Lower leg skin (tissue), 3 donors: ENCODE measurements around the gene ICOS.

Experiments used
- POLR2A ChIP-seq, 2 donors: fragments of 450-650 bp; IDR thresholded peaks; one replicate each; pipeline ENCODE4 v1.6.1; 2016 to 2017; ENCODE audit warnings: antibody characterized with exemption in 2 of 2, mild to moderate bottlenecking in 1 of 2, moderate library complexity in 1 of 2
- TF ChIP-seq, protein P1 (sequence below), 3 donors: fragments of 450-650 bp; IDR thresholded peaks; one replicate each; pipeline ENCODE4 v1.5.1; 2016; ENCODE audit warnings: antibody characterized with exemption in 3 of 3, mild to moderate bottlenecking in 3 of 3, moderate library complexity in 2 of 3

DNA sequence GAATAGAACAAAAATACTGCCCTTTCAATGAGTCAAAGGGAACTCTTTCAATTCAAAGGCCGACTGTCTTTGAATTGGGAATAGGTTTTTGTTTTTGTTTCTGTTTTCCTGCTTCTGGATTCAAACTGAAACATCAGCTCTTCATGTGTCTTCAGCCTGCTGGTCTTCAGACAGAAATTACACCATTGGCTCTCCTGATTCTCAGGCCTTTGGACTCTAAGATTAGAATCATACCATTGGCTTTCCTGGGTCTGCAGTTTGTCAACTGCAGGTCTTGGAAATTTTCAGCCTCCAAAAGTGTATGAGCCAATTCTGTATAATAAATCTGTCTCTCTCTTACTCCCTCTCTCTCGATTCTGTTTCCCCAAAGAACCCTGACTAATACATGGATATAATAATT lies 37.9 kb upstream of the ICOS start:
- TF ChIP-seq, protein P1, sequence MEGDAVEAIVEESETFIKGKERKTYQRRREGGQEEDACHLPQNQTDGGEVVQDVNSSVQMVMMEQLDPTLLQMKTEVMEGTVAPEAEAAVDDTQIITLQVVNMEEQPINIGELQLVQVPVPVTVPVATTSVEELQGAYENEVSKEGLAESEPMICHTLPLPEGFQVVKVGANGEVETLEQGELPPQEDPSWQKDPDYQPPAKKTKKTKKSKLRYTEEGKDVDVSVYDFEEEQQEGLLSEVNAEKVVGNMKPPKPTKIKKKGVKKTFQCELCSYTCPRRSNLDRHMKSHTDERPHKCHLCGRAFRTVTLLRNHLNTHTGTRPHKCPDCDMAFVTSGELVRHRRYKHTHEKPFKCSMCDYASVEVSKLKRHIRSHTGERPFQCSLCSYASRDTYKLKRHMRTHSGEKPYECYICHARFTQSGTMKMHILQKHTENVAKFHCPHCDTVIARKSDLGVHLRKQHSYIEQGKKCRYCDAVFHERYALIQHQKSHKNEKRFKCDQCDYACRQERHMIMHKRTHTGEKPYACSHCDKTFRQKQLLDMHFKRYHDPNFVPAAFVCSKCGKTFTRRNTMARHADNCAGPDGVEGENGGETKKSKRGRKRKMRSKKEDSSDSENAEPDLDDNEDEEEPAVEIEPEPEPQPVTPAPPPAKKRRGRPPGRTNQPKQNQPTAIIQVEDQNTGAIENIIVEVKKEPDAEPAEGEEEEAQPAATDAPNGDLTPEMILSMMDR (IDR thresholded peaks at IDR 0.05), result no peak
- TF ChIP-seq POLR2A (IDR thresholded peaks at IDR 0.05), result no peak
